Hematopoietic multipotent progenitor cell (in vitro differentiated cells): ENCODE measurements around the gene ITPR1. TPM values are rescaled to one million over a fixed set of nuclear protein-coding genes. Genes with fewer than 3 reads are reported as not detected.

Experiments used
- DNase-seq, 3 donors: peaks; one replicate each; pipeline ENCODE4 v3.0.0-alpha.2; 2011 to 2015; ENCODE audit warnings: low read depth in 2 of 3, low spot score in 2 of 3
- total RNA-seq: library from RNA; depleted of rRNA; stranded (reverse); fragments of >200 nt; gene quantifications from one replicate; pipeline ENCODE4 v1.2.3, GENCODE V29; 2012

Gene ITPR1
- total RNA-seq, 1 donor, result 166 TPM

DNA sequence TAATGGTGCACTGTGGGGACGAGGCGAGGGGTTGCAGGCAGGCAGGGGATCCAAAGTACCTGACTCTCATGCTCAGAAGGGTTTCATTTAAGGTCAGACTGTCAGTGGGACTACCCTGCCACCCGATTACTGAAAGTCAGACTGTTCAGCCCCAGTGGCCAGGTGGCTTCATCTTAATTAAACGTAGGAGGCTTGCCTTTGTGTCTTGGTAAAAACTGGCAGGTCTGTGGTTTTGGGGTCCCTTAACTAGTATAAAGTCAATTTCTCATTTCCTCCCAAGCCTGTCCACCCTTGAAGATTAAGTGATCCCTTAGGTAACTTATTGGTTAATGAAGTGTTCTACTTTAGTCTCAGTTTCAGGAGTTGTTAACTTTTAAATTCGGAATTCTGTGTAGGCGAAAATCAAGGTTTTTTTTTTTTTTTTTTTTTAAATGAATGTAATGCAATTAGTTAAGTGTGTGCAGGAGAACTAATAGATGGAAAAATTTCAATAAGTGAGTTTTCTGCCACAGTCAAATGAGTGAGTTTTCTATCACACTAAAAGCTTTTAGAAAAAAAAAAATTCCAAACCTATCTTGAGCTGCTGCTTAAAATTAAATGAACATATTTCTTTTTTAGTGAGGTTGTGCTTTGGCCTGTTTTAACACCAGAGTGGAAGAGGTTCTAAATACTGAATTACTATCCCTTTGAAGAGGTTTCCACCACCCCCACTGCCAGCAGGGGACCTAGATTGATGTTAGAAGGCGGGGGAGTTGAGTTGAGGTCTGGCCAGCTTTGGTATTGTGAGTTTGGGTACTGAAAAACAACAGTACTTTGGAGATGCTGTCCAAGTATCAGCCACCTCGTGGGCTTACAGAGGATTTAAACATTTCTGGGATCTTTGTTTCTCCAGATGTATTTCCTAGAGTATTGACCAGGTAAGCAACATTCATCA, 15.2 kb downstream of the ITPR1 start:
- DNase-seq, result no peak

DNA sequence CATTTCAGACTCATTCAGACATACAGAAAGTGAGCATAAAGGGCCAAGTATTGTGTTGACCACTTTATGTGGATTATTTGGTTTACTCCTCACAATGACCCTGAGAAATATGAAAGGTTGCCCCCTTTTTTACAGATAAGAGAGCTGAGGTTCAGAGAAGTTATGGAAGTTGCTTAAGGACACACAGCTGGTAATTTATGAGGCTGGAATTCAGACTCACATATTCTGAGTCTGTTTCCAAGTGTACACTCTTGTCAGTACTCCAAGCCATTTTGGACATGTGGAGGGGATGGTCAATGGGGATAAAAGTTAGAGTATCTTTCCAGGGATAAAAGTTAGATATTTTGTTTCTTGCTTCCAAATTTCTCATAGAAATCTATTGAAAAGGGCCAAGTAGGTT, 15.9 kb downstream of the ITPR1 start:
- no peak for DNase-seq

DNA sequence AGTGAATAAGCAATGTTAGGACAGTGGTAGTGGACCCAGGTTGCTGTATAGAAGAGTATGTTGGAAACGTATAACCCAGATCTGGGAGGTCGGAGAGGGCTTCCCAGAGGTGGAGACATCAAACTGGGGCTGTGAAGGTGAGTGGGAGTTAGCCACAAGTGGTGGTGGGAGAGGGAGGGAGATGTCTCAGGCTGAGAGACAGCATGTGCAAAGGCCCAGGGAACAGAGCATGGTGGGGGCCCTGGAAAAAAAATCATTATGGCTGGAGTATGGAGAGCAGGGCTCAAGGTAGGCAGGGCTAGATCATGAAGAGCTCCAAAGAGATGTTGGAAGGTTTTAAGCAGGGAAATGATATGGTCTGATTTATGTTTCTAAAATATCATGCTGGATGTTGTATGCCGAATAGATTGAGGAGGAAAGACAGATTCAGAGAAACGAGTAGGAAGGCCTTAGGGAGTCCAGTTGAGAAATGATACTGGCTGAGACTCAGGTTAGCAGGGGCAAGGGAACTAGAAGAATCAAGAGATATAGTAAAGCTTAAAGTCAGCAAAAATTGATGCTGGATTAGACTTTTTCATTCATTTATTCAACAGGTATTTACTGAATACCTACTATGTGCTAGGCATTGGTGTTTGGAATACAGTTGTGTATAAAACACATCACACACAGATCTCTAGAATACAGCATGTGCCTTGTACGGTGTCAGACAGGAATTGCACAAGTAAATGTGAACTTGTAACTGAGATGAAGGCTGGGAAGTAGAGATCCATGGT, 17.0 kb downstream of the ITPR1 start:
- DNase-seq, result no peak

DNA sequence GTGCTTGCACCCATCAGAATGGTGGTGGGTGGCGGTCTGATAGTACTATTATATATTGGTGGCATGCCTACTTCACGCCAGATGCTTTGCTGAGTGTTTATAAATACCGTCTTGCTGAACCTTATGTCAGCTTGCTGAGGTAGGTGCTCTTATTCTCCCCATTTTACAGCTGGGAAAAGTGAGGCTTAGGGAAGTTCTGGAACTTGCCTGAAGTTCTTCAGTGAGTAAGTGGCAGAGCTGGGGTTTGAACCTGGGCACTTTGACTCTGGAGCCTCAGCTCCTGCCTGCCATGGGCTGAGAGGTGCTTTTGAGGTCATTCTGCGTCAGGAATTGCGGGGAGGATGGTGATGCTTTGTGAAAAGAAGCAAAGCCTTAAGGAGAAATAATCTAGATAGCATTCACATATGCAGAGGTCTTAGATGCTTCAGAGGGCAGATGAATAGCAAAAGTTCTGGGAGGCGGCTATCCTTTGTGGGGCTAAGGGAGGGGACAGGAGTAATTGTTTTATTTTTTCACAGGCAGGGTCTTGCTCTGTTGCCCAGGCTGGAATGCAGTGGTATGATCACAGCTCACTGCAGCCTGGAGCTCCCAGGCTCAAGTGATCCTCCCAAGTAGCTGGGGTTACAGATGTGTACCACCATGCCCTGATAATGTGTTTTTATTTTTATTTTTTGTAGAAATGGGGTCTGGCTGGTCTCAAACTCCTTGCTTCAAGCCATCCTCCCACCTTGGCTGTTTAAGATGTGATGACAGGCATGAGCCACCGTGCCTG, 18.5 kb downstream of the ITPR1 start:
- no peak for DNase-seq

DNA sequence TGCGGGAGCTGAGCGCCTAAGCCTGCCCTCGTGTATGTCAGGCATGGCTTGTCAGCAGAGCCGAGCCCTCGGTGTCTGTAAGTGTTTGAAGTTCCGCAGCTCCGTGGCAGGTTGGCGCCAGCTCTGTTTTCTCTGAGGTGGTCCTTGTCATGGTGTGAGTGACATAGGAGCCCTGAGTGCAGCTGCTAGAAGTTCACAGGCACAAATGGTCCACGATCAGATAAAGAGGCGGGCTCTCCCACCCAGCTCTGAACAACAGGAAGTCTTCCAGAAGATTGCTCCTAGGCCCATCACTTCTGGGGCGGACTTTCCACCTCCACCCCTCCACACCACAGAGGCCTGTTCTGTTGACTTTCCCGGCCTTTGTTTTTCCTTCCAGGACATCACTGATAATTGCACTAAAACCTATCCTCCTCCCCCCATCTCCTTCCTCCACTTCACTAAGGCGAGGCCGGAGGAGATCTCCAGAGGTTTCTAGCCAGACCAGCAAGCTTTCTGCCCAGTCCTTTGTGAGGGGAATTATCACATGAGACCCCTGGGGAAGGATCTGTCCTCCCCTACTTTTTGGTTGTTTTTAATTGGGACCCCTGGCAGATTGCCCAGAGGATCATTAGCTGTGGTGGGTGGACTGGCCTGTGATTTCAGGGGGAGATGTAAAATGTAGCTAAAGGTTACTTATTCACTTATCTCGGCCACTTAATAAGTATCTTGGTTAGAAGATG, 19.9 kb downstream of the ITPR1 start:
- no peak for DNase-seq

DNA sequence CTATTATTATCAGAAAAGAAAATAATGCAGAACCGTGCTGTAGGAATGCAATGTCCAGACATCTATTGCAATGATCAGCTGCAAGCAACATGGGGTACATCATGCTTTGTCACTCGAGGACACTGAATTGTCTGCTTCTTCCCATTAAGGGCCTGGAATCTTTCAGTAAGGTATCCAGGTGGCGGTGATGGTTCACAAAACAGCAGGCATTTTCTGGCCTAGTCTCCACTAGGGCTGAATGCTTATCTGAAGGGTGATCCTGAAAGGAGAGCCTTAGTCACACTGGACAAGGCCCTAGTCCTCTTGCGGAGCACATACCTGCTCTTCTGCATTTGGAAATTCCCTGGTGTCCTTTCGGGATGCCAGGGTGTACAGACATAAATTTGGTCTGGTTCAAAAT, 21.2 kb downstream of the ITPR1 start:
- DNase-seq, result no peak

DNA sequence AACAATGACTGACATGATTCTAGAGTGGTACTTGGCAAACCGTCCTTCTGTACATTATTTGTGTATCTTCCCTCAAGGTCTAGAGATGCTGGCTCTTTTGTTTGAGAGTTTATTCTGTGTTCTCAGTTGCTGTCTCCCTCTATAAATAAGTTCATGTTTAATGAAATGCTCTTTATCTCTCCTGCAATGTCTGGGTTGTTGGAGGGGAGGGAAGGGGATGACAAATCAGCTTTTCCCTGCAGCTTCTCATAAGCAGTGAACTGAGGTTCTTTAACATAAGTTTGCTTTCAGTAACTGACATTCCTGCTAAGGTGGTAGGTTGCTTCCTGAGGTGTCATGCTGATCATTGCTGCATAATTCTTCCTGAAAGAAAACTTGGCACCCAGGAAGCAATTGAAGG, 21.8 kb downstream of the ITPR1 start:
- DNase-seq, result no peak

DNA sequence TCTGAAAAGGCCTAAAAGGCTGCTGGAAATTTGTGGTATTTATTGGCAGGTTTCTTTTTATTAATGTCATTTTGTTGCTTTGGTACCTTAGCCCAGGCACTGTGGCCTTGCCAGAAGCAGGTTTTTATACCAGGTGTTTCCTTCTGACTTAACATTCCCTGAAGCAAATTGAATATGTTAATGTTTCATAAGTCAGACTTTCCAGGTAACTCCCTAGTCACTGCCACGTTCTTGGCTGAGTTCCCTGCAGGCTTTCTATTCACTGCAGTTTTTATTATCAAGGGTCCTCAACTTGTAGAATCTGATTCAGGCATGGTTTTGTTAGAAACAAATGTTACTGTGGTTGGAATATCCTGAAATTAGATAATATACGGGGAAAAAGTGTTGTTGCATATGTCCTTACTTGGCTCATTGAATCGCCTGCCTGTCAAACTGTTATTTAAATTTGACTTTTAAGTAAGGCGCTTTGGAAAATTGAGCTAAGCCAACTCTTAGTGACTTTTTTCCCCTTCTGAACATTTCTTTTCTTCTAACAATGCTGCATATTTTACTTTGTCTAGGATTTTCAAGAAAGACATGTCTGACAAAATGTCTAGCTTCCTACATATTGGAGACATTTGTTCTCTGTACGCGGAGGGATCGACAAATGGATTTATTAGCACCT, 22.9 kb downstream of the ITPR1 start:
- DNase-seq, result no peak

DNA sequence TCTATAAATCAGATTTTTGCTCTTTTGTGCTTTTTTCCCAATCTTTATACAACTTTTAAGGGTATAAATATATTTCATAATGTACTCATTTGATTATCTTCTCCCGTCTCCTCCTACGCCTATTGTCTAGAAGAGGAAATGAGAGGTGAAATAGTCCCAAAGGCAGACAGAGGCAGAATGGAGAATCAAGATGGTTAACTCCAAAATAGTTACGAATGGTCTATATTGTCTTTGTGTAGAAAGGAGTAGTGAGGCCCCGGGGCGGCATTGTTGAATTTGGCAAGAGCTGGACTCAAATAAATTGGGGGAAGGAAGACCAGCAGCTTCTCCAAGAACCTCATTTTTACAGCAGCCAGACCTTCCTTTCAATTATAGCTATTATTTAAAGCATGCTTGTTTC, 23.9 kb downstream of the ITPR1 start:
- no peak for DNase-seq

DNA sequence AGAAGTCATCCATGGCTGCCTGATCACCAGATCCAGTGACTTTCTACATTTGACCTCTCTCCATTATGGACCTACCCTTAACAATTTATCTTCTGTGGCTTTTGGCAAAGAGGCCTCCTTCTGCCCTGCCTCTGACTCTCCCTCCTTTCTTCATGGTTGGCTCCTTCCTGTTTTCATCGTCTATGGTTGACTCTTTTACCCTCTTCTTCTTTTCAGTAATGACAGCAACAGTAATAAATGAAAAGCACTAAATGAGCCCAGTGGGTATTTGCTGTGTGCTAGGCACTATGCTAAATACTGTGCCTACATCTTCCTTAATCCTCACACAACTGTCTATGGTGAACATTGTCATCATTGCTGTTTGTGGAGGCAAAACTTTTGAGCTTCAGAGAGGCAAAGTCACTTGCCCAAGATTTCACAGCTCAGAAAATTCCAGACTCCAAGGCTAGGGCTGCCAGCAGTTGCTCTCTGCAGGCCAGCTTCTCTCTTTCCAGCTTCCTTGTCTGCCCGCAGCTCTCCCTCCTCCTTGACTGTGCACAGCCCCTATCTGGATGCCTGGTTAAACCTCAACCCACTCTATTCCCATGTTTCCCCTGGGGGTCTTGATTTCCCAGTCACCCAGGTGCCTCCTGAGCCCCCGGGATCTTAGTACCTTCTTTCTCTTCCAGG, 24.6 kb downstream of the ITPR1 start:
- no peak for DNase-seq

DNA sequence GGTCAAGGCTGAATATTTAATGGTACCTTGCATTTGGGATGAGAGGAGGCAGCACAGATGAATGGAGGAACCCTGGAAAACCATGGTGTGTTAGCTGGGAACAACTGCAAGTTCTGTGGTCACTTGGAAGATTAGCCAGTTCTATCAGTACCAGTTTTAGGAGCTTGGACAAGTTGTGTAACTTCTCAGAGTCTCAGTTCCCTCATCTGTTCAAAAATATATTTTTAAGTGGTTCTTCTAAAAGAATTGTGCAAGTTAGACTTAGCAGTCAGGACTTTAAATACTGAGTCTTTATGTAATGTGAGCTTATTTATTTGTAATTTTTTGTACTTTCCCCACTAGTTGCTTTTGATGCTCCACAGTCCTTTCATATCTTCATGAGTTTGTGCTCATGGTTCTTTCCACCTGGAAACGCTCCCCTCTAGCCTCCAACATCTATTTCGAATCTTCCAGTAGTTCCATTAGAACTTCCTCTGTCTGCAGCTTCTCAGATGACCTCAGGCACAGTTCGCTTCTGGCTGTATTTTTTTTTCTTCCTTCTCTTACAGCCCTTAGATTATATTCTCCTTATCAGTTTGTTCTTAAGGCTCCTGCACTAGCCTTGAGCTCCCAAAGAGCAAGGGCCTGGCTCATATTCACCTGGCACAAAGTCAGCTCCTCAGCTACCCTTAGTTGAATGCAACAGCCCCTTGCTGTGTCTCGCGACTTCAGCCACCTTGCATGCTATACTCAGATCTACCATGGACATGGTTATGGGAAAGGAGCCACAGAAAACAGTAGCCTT, 27.1 kb downstream of the ITPR1 start:
- DNase-seq, result no peak

DNA sequence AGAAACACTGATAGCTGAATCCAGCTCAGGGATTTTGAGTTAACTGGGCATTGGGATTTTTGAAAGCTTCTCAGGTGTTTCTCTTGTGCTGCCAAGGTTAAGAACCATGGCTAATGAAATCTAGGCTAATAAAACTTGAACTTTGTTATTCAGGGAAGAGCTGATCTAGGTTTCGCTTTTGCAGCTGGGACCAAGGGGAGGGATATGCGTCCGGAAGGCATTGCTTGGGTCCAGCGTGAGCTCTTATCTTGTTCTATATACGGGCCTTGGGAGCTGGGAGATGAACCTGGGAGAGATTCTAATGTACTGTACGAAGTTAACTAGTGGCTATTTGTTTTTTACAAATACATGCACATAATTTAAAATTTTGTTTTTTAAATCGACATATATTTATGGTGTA, 29.8 kb downstream of the ITPR1 start:
- DNase-seq, result no peak

DNA sequence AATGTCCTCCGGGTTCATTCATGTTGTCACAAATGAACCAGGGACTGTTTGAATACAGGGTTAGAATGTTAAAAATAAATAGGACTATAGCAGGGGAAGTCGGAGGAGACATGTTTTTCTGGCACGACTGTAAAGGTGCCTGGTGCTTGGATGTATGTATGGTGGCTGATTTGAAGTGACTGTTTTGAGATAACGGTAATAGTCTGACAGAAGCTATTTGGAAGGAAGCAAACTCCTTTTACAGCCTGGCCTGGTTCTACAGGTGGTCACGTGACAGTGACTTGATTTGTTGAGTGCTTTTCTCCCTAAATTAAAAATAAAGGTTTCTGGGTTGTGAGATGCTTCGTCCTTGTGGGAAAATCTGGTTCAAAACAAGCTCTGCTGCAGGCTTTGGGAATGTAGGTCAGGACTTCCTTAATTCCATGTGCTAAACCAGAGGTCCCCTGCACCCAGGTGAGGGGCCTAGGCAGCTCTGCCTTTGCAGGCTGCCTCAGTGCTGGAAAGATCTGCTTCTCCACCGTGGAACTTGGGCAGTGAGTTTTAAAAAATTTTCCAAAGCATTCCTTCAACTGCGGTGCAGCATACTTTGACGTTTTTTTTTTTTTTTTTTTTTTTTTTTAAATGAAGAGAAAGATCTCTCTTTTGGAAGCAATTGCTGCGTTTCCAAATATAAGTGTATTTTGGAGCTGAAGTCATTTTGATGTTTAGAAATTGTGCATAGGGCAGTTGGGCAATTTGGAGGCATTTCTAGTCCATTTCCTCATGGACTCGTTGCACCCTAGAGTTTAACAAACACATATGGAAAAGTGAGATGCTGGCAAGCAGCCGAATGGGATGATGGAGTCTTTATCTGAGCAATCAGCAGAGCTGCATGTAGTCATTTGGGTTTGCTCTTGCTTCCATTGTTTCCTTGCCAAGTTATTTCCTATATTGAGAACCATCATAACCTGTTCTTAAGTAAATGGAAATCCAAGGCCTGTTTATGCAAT, 30.9 kb downstream of the ITPR1 start:
- no peak for DNase-seq

DNA sequence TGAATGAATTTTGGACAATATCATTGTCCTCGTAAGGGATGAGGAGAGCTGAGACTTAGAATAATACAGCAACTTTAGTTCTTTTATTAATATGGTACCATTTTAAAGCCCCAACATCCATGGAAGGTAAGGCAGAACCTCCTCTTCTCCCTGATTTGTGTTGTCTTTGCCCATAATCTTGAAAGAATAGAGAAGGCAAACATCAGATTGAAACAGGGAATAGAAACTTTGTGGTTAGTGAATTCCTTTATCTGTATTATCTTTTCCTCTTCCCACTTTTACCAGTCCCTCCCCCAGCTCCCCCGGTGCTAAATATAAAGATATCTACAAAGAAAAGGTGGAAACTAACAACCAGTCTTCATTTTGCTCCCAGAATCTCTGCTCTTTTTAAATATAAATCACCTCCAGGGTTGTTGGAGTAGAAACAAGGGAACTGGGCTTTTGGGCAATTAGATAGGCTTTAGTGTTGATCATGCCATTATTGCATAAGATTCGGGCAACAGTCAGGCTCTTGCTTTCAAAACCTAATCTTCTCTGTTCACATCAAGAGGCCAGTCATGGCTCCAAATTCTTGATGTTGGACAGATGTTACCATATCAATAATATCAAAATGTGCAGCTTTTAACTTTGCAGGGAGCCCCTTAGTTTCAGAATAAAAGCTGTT, 32.5 kb downstream of the ITPR1 start:
- no peak for DNase-seq

DNA sequence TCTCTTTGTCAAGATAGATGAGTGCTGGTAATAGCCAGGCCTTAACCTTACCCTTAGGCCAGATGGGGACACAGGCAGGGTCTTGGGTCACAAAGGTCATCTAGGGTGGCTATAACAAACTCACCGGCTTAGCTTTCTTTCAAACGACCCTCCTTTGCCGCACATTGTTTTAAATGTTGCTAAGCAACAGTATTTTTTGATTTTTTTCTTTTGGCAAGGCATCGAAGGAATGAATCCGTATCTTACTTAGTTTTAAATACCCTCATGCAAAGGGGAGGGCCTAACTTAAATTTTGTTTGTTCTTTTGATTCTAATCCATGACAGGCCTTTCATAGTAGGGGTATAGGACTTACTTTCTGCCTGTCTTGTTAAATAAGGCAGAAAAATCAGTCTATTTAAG, 35.2 kb downstream of the ITPR1 start:
- DNase-seq, result no peak

DNA sequence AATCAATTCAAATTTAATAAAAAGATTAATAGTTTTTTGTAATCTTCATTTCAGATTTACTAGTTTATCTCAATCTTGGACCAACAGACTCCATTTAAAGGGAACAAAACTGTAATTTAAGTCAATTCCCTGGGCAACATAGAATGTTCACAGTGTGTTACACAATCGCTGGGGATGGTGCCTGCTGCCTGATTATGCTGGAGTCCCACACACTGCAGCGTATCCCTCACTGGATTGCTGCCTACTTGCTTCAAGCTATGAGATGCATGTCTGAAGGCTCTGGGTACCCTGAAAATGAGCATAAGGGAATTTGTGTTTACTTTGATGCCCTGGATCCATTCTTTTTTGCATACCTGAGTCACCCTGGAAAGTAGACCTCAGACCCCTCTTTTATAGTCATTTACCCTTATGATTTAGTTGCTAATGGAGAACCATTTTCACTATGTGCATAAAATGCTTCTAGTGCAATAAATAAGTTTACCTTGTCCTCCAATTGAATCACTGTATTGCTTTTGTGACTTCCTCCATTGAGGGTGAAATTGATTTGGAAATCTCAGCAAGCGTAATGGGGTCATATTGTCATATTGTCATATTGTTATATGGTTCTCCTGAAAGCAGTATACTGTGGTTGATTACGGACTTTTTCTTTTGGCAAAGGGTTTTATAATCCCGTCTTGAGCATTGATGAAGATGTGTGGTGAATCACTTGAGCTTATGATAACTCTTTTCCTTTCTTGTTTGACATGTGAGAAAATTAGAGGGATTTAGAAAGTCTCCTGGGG, 35.9 kb downstream of the ITPR1 start:
- DNase-seq, result no peak
